IPS-NIHi11 (cell line): ENCODE data around the gene RNF13.
"Not testable (repeated sequence)": the region's sequence is repeated elsewhere in the genome, so short reads cannot be mapped to it uniquely, and the experiment has no call there.

Experiments used
- DNase-seq: peaks from one replicate; pipeline ENCODE4 v3.0.0; 2012; ENCODE audit warnings: mixed read lengths, low spot score

RNF13 gene

GRCh38 chr3:149839896-149840295, 26.9 kb downstream of the RNF13 start:
- no peak for DNase-seq

GRCh38 chr3:149843502-149843901, 30.5 kb downstream of the RNF13 start:
- no peak for DNase-seq

GRCh38 chr3:149844091-149844490, 31.1 kb downstream of the RNF13 start:
- DNase-seq: no peak

- DNase-seq: no peak
Measured at GRCh38 chr3:149845570-149846244, 32.7 kb downstream of the RNF13 start.

GRCh38 chr3:149848238-149848637, 35.2 kb downstream of the RNF13 start:
- DNase-seq: no peak

GRCh38 chr3:149848688-149849087, 35.7 kb downstream of the RNF13 start:
- no peak for DNase-seq

- DNase-seq: no peak
Measured at GRCh38 chr3:149850787-149851584, 38.0 kb downstream of the RNF13 start.

- DNase-seq: no peak
Measured at GRCh38 chr3:149858911-149859310, 45.9 kb downstream of the RNF13 start.

- no peak for DNase-seq
Measured at GRCh38 chr3:149860881-149861280, 47.9 kb downstream of the RNF13 start.

GRCh38 chr3:149867563-149867962, 54.5 kb downstream of the RNF13 start:
- no peak for DNase-seq

- DNase-seq: no peak
Measured at GRCh38 chr3:149871855-149872254, 58.8 kb downstream of the RNF13 start.

- DNase-seq: no peak
Measured at GRCh38 chr3:149872589-149872988, 59.6 kb downstream of the RNF13 start.

GRCh38 chr3:149877668-149878067, 64.7 kb downstream of the RNF13 start:
- no peak for DNase-seq

- DNase-seq: peak; percentile 48
Measured at GRCh38 chr3:149879872-149880271, 66.9 kb downstream of the RNF13 start.

GRCh38 chr3:149881879-149882278, 68.9 kb downstream of the RNF13 start:
- no peak for DNase-seq

GRCh38 chr3:149883134-149883533, 70.1 kb downstream of the RNF13 start:
- no peak for DNase-seq

GRCh38 chr3:149883860-149884259, 70.8 kb downstream of the RNF13 start:
- not testable (repeated sequence) for DNase-seq

GRCh38 chr3:149884848-149885247, 71.8 kb downstream of the RNF13 start:
- DNase-seq: not testable (repeated sequence)

GRCh38 chr3:149886957-149887356, 73.9 kb downstream of the RNF13 start:
- peak; percentile 19 for DNase-seq

GRCh38 chr3:149891621-149892020, 78.6 kb downstream of the RNF13 start:
- DNase-seq: no peak

GRCh38 chr3:149892371-149892770, 79.4 kb downstream of the RNF13 start:
- DNase-seq: no peak

- no peak for DNase-seq
Measured at GRCh38 chr3:149894205-149894604, 81.2 kb downstream of the RNF13 start.

GRCh38 chr3:149895339-149895738, 82.3 kb downstream of the RNF13 start:
- DNase-seq: no peak

GRCh38 chr3:149895769-149896168, 82.8 kb downstream of the RNF13 start:
- DNase-seq: no peak
